Osteoblast (primary cell): ENCODE results near the gene IL6R. TPM values are rescaled to one million over a fixed set of nuclear protein-coding genes. Genes with fewer than 3 reads are reported as not detected.
"Not testable (repeated sequence)": the region's sequence is repeated elsewhere in the genome, so short reads cannot be mapped to it uniquely, and the experiment has no call there.

ENCODE experiments used
- DNase-seq: peaks from one replicate; pipeline ENCODE4 v3.0.0; 2011; ENCODE audit warnings: low spot score, mixed read lengths; ENCODE audit not compliant: insufficient read length; ENCODE audit errors: missing footprints
- H2AFZ ChIP-seq: 2 replicates; pipeline ENCODE4 v1.6.0; 2011; ENCODE audit warnings: mild to moderate bottlenecking, low read length
- H3K27ac ChIP-seq: 2 replicates; pipeline ENCODE4 v1.5.1; 2011; ENCODE audit warnings: mild to moderate bottlenecking, low read depth, low read length, moderate library complexity
- H3K27me3 ChIP-seq: 2 replicates; pipeline ENCODE4 v1.6.0; 2012; ENCODE audit warnings: mild to moderate bottlenecking, control low read depth, inconsistent platforms, low read length, moderate library complexity; ENCODE audit not compliant: insufficient read depth
- H3K36me3 ChIP-seq: 2 replicates; pipeline ENCODE4 v1.5.1; 2011; ENCODE audit warnings: mild to moderate bottlenecking, low read length, control low read depth, moderate library complexity; ENCODE audit not compliant: insufficient read depth
- H3K4me1 ChIP-seq: 2 replicates; pipeline ENCODE4 v1.5.1; 2011; ENCODE audit warnings: mild to moderate bottlenecking, low read length, control low read depth, moderate library complexity; ENCODE audit not compliant: insufficient read depth
- H3K4me2 ChIP-seq: 2 replicates; pipeline ENCODE4 v1.6.0; 2011; ENCODE audit warnings: mild to moderate bottlenecking, low read length; ENCODE audit not compliant: insufficient read depth
- H3K4me3 ChIP-seq: fragments of 200-600 bp; sonication (generic); 3 replicates; pipeline ENCODE4 v1.5.1; 2012; ENCODE audit warnings: mild to moderate bottlenecking, low read length, inconsistent platforms; ENCODE audit not compliant: insufficient read depth
- H3K79me2 ChIP-seq: 2 replicates; pipeline ENCODE4 v1.6.0; 2012; ENCODE audit warnings: mild to moderate bottlenecking, low read length, control low read depth, inconsistent platforms; ENCODE audit not compliant: insufficient read depth
- H3K9me3 ChIP-seq: 2 replicates; pipeline ENCODE4 v1.5.1; 2011; ENCODE audit warnings: low read depth, low read length, control low read depth
- H4K20me1 ChIP-seq: 2 replicates; pipeline ENCODE4 v1.6.0; 2012; ENCODE audit warnings: mild to moderate bottlenecking, low read length, control low read depth; ENCODE audit not compliant: insufficient read depth
- CTCF ChIP-seq: IDR thresholded peaks from 2 replicates; pipeline ENCODE4 v1.5.1; 2011; ENCODE audit warnings: mild to moderate bottlenecking, low read depth, low read length, moderate library complexity; ENCODE audit errors: extremely low read depth
- total RNA-seq: library from RNA; depleted of rRNA; stranded (reverse); fragments of >200 nt; gene quantifications from 2 replicates; pipeline ENCODE4 v1.2.3, GENCODE V29; 2012

IL6R gene
- total RNA-seq, 1 donor = 8.0 TPM

GRCh38 chr1:154418923-154419619 lies 13.9 kb downstream of the IL6R start:
- H3K36me3 ChIP-seq = no peaks in the 10 kb centered on the region
- H4K20me1 ChIP-seq = no peaks in the 10 kb centered on the region
- no peaks in the 10 kb centered on the region for H3K27me3 ChIP-seq
- H3K4me1 ChIP-seq = peaks cover 46% of the 10 kb centered on the region
- H3K4me2 ChIP-seq = peak overlapping the region; percentile 84
- peaks cover 6% of the 10 kb centered on the region for H3K79me2 ChIP-seq
- H3K9me3 ChIP-seq = no peaks in the 10 kb centered on the region
- no peak for DNase-seq
- H3K27ac ChIP-seq = peak overlapping the region; percentile 99
- no peak overlapping the region for H2AFZ ChIP-seq
- no peak for TF ChIP-seq CTCF
- no peak overlapping the region for H3K4me3 ChIP-seq

GRCh38 chr1:154419620-154420571 lies 14.8 kb downstream of the IL6R start:
- H3K4me1 ChIP-seq = peaks cover 51% of the 10 kb centered on the region
- H3K27me3 ChIP-seq = no peaks in the 10 kb centered on the region
- DNase-seq = peak; percentile 97
- no peaks in the 10 kb centered on the region for H4K20me1 ChIP-seq
- no peaks in the 10 kb centered on the region for H3K9me3 ChIP-seq
- H3K4me2 ChIP-seq = peak overlapping the region; percentile 84
- no peaks in the 10 kb centered on the region for H3K36me3 ChIP-seq
- peak overlapping the region; percentile 58 for H3K4me3 ChIP-seq
- peak overlapping the region; percentile 99 for H3K27ac ChIP-seq
- H3K79me2 ChIP-seq = peaks cover 2% of the 10 kb centered on the region
- H2AFZ ChIP-seq = no peak overlapping the region
- no peak for TF ChIP-seq CTCF

- no peak overlapping the region for H2AFZ ChIP-seq
- H3K9me3 ChIP-seq = no peaks in the 10 kb centered on the region
- H3K4me3 ChIP-seq = no peak overlapping the region
- no peak for TF ChIP-seq CTCF
- H3K79me2 ChIP-seq = peaks cover 2% of the 10 kb centered on the region
- peak overlapping the region; percentile 99 for H3K27ac ChIP-seq
- no peaks in the 10 kb centered on the region for H3K27me3 ChIP-seq
- no peaks in the 10 kb centered on the region for H4K20me1 ChIP-seq
- DNase-seq = no peak
- no peak overlapping the region for H3K4me2 ChIP-seq
- no peaks in the 10 kb centered on the region for H3K36me3 ChIP-seq
- H3K4me1 ChIP-seq = peaks cover 51% of the 10 kb centered on the region
These were observed 16.1 kb downstream of the IL6R start for GRCh38 chr1:154420961-154421924.

- H4K20me1 ChIP-seq, H3K36me3 ChIP-seq, H3K79me2 ChIP-seq, DNase-seq, H3K27ac ChIP-seq, H3K4me3 ChIP-seq, H3K27me3 ChIP-seq, H3K9me3 ChIP-seq, H2AFZ ChIP-seq, H3K4me2 ChIP-seq: not testable (repeated sequence)
- peaks cover 51% of the 10 kb centered on the region for H3K4me1 ChIP-seq
These were observed 16.9 kb downstream of the IL6R start for GRCh38 chr1:154422049-154422448.
